Uterus (tissue), 4 donors: ENCODE results near the gene TASOR2. TPM values are rescaled to one million over a fixed set of nuclear protein-coding genes. Genes with fewer than 3 reads are reported as not detected.

Experiments
- DNase-seq, 2 donors: peaks; one replicate each; pipeline ENCODE4 v3.0.0-alpha.2; 2019 to 2020
- H3K27ac ChIP-seq, 2 donors: fragments of 200-600 bp; sonication (generic); 1 replicate in 1 of 2; 2 replicates in 1 of 2; pipeline ENCODE4 v1.5.1; 2016 to 2018
- H3K27me3 ChIP-seq, 2 donors: fragments of 200-600 bp; sonication (generic); one replicate each; pipeline ENCODE4 v1.5.1; 2018 to 2019; ENCODE audit warnings: control low read depth in 1 of 2
- H3K36me3 ChIP-seq, 2 donors: fragments of 200-600 bp; sonication (generic); one replicate each; pipeline ENCODE4 v1.5.1; 2019; ENCODE audit warnings: control low read depth in 1 of 2
- H3K4me1 ChIP-seq, 2 donors: fragments of 200-600 bp; sonication (generic); one replicate each; pipeline ENCODE4 v1.5.1; 2018 to 2019; ENCODE audit warnings: control low read depth in 1 of 2
- H3K4me3 ChIP-seq, 2 donors: fragments of 200-600 bp; sonication (generic); 1 replicate in 1 of 2; 2 replicates in 1 of 2; pipeline ENCODE4 v1.5.1; 2018 to 2019; ENCODE audit warnings: mild to moderate bottlenecking in 1 of 2
- H3K9me3 ChIP-seq, 2 donors: fragments of 200-600 bp; sonication (generic); one replicate each; pipeline ENCODE4 v1.5.1; 2019; ENCODE audit warnings: control low read depth in 1 of 2
- POLR2A ChIP-seq, 2 donors: fragments of 450-650 bp; IDR thresholded peaks; one replicate each; pipeline ENCODE4 v1.6.1; 2016; ENCODE audit warnings: antibody characterized with exemption in 2 of 2, mild to moderate bottlenecking in 1 of 2, moderate library complexity in 1 of 2
- intact Hi-C: fragments of 100-400 bp; cut with DNase I; formaldehyde crosslinking; loops from one replicate; pipeline ENCODE4 v1.15.1; 2023; ENCODE audit warnings: low total_unique reads
- total RNA-seq, 4 donors: library from RNA; depleted of rRNA in 3 of 4; stranded (reverse); fragments of >200 nt in 3 of 4; gene quantifications; one replicate each; pipeline versions ENCODE4 v1.1.0 to v1.2.4, GENCODE V29; 2014 to 2023
- TF ChIP-seq, protein P1 (sequence below), 4 experiments: fragments of 200-600 bp in 2 of 4; fragments of 450-650 bp in 2 of 4; sonication (generic) in 2 of 4; IDR thresholded peaks; one replicate each; pipeline ENCODE4 v1.5.1; 2016 to 2019; ENCODE audit warnings: antibody characterized with exemption in 4 of 4, mild to moderate bottlenecking in 2 of 4, moderate library complexity in 1 of 4
- donor health status: DM: yes; HTN: yes; CAD: no.

Gene TASOR2
- total RNA-seq, 4 donors from 2014 or later: 32.6 to 128 (median 75.1) TPM

DNA sequence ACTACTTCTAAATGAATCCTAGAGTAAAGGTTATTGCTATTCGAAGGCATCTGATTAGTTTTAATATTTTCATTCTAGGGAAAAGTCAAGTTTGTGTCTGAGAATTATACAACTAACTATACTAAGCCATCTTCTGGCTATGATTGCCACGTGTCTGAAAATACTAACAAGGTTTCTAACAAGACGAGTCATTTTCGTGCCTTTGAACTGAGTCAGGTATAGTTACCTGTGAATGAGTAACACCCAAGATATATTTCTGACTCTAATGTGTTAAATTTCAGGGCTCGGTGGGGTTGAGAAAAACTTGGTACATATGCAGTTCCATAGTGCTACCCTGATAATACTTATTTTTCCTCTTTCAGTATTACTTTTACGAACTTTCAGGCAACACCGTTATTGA lies 35.5 kb downstream of the TASOR2 start:
- no peaks in the 10 kb centered on the region for H3K9me3 ChIP-seq
- TF ChIP-seq POLR2A (IDR thresholded peaks at IDR 0.05): no peak
- TF ChIP-seq, protein P1, sequence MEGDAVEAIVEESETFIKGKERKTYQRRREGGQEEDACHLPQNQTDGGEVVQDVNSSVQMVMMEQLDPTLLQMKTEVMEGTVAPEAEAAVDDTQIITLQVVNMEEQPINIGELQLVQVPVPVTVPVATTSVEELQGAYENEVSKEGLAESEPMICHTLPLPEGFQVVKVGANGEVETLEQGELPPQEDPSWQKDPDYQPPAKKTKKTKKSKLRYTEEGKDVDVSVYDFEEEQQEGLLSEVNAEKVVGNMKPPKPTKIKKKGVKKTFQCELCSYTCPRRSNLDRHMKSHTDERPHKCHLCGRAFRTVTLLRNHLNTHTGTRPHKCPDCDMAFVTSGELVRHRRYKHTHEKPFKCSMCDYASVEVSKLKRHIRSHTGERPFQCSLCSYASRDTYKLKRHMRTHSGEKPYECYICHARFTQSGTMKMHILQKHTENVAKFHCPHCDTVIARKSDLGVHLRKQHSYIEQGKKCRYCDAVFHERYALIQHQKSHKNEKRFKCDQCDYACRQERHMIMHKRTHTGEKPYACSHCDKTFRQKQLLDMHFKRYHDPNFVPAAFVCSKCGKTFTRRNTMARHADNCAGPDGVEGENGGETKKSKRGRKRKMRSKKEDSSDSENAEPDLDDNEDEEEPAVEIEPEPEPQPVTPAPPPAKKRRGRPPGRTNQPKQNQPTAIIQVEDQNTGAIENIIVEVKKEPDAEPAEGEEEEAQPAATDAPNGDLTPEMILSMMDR (IDR thresholded peaks at IDR 0.05): no peak
- no peak overlapping the region for H3K27ac ChIP-seq
- no peaks in the 10 kb centered on the region for H3K27me3 ChIP-seq
- intact Hi-C loops: no loop called here
- H3K4me1 ChIP-seq: no peaks in the 10 kb centered on the region
- no peak overlapping the region for H3K4me3 ChIP-seq
- no peak for DNase-seq
- no peaks in the 10 kb centered on the region for H3K36me3 ChIP-seq

DNA sequence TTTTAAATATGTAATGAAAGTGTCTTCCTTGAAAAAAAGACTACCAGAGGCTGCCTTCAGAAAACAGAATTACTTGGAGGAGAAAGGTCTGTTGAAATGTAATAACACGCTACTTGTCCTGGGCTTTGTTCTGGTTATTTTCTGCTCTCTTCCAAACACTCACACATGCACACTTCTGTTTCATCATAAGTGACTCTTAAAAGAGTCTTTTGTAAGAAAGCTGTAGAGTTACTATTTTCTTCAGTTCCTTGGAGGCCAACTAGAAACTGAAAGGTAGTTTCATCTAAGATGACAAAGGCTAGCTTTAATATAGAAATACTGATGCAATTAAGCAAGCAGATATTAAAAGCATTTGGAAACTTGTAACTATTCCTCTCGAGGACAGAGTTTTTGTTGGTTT lies 39.1 kb downstream of the TASOR2 start:
- no peaks in the 10 kb centered on the region for H3K36me3 ChIP-seq
- DNase-seq: no peak
- no peak overlapping the region for H3K4me3 ChIP-seq
- TF ChIP-seq, protein P1 (IDR thresholded peaks at IDR 0.05): no peak
- no peak for TF ChIP-seq POLR2A (IDR thresholded peaks at IDR 0.05)
- H3K9me3 ChIP-seq: no peaks in the 10 kb centered on the region
- H3K27me3 ChIP-seq: no peaks in the 10 kb centered on the region
- intact Hi-C loops: no loop called here
- no peak overlapping the region for H3K27ac ChIP-seq
- H3K4me1 ChIP-seq: no peaks in the 10 kb centered on the region

DNA sequence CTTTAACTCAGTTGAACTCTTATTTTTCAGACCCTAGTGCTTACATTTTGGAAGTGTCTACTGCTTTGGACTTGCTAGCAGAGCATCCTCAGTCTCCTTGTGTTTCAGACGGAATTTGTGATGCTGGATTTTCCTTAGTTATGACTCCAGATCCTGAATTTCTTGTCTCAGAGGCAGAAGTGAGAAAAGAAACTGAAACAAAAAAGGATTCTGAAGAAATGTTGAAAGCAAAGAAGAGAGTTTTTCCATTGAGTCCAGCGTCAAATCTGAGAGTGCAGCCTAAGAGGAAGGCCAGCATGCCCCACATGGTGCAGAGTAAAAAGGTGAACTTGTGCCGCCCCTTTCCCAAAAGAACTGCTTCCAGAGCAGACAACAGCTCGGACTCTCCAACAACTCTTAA lies 46.1 kb downstream of the TASOR2 start:
- Histone ChIP-seq H3K4me3 (no peak overlapping the region), H3K9me3 (no peaks in the 10 kb centered on the region), H3K27ac (no peak overlapping the region), H3K36me3 (no peaks in the 10 kb centered on the region), H3K4me1 (no peaks in the 10 kb centered on the region), H3K27me3 (no peaks in the 10 kb centered on the region)
- intact Hi-C loops: no loop called here
- no peak for TF ChIP-seq POLR2A (IDR thresholded peaks at IDR 0.05)
- TF ChIP-seq, protein P1 (IDR thresholded peaks at IDR 0.05): no peak
- no peak for DNase-seq

DNA sequence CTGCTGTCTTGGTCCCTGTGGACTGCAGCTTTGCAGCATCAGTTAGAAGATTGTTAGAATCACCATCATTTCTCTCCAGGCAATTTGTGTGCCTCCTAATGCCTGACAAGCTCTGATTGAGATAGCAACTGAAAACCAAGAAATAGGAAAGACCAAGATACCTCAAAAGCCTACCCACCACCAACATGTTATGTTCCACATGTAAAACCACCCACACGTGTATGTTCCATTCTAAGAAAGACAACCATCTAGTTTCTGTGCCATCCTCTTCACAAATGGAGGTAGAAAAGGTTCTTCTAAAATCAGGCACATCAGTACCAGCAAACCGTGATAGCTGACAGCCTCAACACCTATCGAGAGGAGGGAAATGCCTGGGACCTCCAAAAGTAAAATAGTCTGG lies 46.9 kb downstream of the TASOR2 start:
- DNase-seq: no peak
- TF ChIP-seq, protein P1 (IDR thresholded peaks at IDR 0.05): no peak
- no peak for TF ChIP-seq POLR2A (IDR thresholded peaks at IDR 0.05)
- intact Hi-C loops: no loop called here
- Histone ChIP-seq H3K4me3 (no peak overlapping the region), H3K9me3 (no peaks in the 10 kb centered on the region), H3K36me3 (no peaks in the 10 kb centered on the region), H3K4me1 (no peaks in the 10 kb centered on the region), H3K27me3 (no peaks in the 10 kb centered on the region), H3K27ac (no peak overlapping the region)

DNA sequence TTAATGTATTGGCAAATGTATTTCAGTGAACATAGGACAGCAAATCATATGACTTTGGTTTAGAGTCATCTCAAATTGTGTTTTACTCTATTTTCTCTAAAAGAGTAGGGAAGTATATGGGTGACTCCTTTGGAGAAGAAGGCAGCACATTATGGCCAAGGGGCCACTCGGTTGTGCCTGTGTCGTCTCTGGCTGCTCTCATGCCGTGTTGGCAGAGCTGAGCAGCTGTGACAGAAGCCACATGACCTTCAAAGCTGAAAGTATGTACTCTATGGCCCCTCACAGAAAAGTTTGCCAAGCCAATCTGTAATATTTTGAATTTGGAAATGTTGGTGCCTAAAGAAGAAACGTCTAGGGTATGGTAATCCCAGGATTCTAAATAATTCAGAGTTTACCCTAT lies 47.5 kb downstream of the TASOR2 start:
- Histone ChIP-seq H3K27ac (no peak overlapping the region), H3K4me3 (no peak overlapping the region), H3K4me1 (no peaks in the 10 kb centered on the region), H3K36me3 (no peaks in the 10 kb centered on the region), H3K9me3 (no peaks in the 10 kb centered on the region), H3K27me3 (no peaks in the 10 kb centered on the region)
- intact Hi-C loops: no loop called here
- TF ChIP-seq, protein P1 (IDR thresholded peaks at IDR 0.05): no peak
- no peak for TF ChIP-seq POLR2A (IDR thresholded peaks at IDR 0.05)
- no peak for DNase-seq

Other genes starting within 250 kb of the TASOR2 start
- not detected for gene CALML5, start 185.3 kb upstream of the TASOR2 start, total RNA-seq
- not detected for gene CALML3, start 159.9 kb upstream of the TASOR2 start, total RNA-seq
- gene ASB13, start 18.2 kb upstream of the TASOR2 start, total RNA-seq: 10 to 100 TPM in 3 of 4 donors, 1 to 10 TPM in 1; 8.7 to 25.7 (median 17.9) TPM
- gene GDI2, start 128.6 kb downstream of the TASOR2 start, total RNA-seq: 100 to 1,000 TPM in 3 of 4 donors, 10 to 100 TPM in 1; 91.7 to 420 (median 185) TPM
- 10 to 100 TPM; 11.9 to 28.4 (median 17.8) TPM for gene ANKRD16, start 205.1 kb downstream of the TASOR2 start, total RNA-seq
- 100 to 1,000 TPM in 2 of 4 donors, 10 to 100 TPM in 2; 55.0 to 119 (median 85.8) TPM for gene FBH1, start 205.4 kb downstream of the TASOR2 start, total RNA-seq